PC-9 (cell line): ENCODE measurements around the gene LEPROT.

Experiments
- EZH2 ChIP-seq: fragments of 200-600 bp; sonication (generic); IDR thresholded peaks from 2 replicates; pipeline ENCODE4 v1.8.0; 2017; ENCODE audit warnings: antibody characterized with exemption, low read depth
- TF ChIP-seq, protein P1 (sequence below): fragments of 200-600 bp; sonication (generic); conservative IDR thresholded peaks from 2 replicates; pipeline ENCODE4 v1.6.1; 2017; ENCODE audit warnings: mixed run types, antibody characterized with exemption, mild to moderate bottlenecking, moderate library complexity

- TF ChIP-seq EZH2: no peak
- TF ChIP-seq, protein P1, sequence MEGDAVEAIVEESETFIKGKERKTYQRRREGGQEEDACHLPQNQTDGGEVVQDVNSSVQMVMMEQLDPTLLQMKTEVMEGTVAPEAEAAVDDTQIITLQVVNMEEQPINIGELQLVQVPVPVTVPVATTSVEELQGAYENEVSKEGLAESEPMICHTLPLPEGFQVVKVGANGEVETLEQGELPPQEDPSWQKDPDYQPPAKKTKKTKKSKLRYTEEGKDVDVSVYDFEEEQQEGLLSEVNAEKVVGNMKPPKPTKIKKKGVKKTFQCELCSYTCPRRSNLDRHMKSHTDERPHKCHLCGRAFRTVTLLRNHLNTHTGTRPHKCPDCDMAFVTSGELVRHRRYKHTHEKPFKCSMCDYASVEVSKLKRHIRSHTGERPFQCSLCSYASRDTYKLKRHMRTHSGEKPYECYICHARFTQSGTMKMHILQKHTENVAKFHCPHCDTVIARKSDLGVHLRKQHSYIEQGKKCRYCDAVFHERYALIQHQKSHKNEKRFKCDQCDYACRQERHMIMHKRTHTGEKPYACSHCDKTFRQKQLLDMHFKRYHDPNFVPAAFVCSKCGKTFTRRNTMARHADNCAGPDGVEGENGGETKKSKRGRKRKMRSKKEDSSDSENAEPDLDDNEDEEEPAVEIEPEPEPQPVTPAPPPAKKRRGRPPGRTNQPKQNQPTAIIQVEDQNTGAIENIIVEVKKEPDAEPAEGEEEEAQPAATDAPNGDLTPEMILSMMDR: no peak
Measured at GRCh38 chr1:65407877-65408276, 12.6 kb upstream of the LEPROT start.
